Measurements from ENCODE around the gene ATP8B4.

ATP8B4 gene

GRCh38 chr15:50055332-50055731 is 63.7 kb downstream of the ATP8B4 start:
- Histone ChIP-seq H3K36me3 (ENCODE audit: low read depth) (no peaks in the 10 kb centered on the region), H3K4me3 (ENCODE audit: severe bottlenecking) (no peak overlapping the region), H3K27me3 (ENCODE audit: insufficient read depth, poor library complexity, severe bottlenecking) (peaks cover 3% of the 10 kb centered on the region), H3K9me3 (ENCODE audit: severe bottlenecking) (no peaks in the 10 kb centered on the region), H3K4me1 (ENCODE audit: insufficient read depth, poor library complexity, severe bottlenecking) (no peaks in the 10 kb centered on the region), H3K27ac (ENCODE audit: poor library complexity, severe bottlenecking) (no peak overlapping the region)
- no peak for DNase-seq (ENCODE audit: low spot score)
- no peak for TF ChIP-seq CTCF (IDR thresholded peaks at IDR 0.05; ENCODE audit: poor library complexity, severe bottlenecking)
- ATAC-seq (ENCODE audit: low read depth) = no peak

DNA sequence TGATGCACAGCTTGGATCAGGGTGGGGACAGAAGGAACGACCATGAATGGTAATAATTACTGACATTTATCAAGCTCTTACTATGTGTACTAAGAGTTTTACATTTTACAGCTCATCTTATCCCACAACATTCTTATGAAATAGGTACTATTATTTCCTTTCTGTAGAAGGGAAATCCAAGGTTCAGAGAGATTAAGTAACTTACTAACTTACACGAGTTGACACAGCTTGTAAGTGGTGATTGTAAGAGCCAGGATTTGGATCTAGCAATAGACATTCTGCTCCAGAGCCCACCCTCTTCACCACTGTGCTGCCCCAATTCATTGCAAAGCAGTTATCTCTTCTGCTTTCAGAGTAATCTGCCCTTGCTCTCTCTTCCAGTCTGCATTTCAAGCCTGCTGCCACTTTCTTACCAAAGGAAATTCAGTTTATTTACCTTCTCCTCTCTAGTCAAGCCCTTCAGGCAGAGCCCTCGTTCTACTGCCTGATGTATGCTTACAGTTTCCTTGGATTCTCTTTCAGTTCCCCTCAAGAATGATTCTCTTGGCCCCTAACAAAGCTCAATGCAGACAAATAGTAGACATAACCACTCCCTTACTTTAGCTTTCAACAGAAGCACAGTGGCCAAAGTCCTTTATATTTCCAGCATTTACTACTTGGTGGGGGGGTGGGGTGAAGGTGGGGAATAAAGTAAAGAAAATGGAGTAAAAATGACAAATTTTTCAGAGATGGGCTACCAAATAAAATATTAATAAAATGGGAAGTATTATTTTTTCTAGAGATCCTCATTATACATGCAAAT is 65.8 kb downstream of the ATP8B4 start:
- ATAC-seq (ENCODE audit: low read depth) = no peak
- no peak for DNase-seq (ENCODE audit: low spot score)
- TF ChIP-seq CTCF (IDR thresholded peaks at IDR 0.05; ENCODE audit: poor library complexity, severe bottlenecking) = no peak
- Histone ChIP-seq H3K27me3 (ENCODE audit: insufficient read depth, poor library complexity, severe bottlenecking) (peaks cover 3% of the 10 kb centered on the region), H3K27ac (ENCODE audit: poor library complexity, severe bottlenecking) (no peak overlapping the region), H3K36me3 (ENCODE audit: low read depth) (no peaks in the 10 kb centered on the region), H3K4me1 (ENCODE audit: insufficient read depth, poor library complexity, severe bottlenecking) (no peaks in the 10 kb centered on the region), H3K9me3 (ENCODE audit: severe bottlenecking) (no peaks in the 10 kb centered on the region), H3K4me3 (ENCODE audit: severe bottlenecking) (no peak overlapping the region)

GRCh38 chr15:50051811-50052419 is 67.1 kb downstream of the ATP8B4 start:
- Histone ChIP-seq H3K36me3 (ENCODE audit: low read depth) (no peaks in the 10 kb centered on the region), H3K4me3 (ENCODE audit: severe bottlenecking) (no peak overlapping the region), H3K4me1 (ENCODE audit: insufficient read depth, poor library complexity, severe bottlenecking) (no peaks in the 10 kb centered on the region), H3K9me3 (ENCODE audit: severe bottlenecking) (no peaks in the 10 kb centered on the region), H3K27ac (ENCODE audit: poor library complexity, severe bottlenecking) (no peak overlapping the region), H3K27me3 (ENCODE audit: insufficient read depth, poor library complexity, severe bottlenecking) (peaks cover 3% of the 10 kb centered on the region)
- ATAC-seq (ENCODE audit: low read depth) (peak; percentile 82), DNase-seq (ENCODE audit: low spot score) (no peak)
- TF ChIP-seq CTCF (IDR thresholded peaks at IDR 0.05; ENCODE audit: poor library complexity, severe bottlenecking) = peak; percentile 95

- DNase-seq (ENCODE audit: low spot score) = no peak
- Histone ChIP-seq H3K36me3 (ENCODE audit: low read depth) (no peaks in the 10 kb centered on the region), H3K4me3 (ENCODE audit: severe bottlenecking) (no peak overlapping the region), H3K4me1 (ENCODE audit: insufficient read depth, poor library complexity, severe bottlenecking) (no peaks in the 10 kb centered on the region), H3K27ac (ENCODE audit: poor library complexity, severe bottlenecking) (no peak overlapping the region), H3K9me3 (ENCODE audit: severe bottlenecking) (no peaks in the 10 kb centered on the region), H3K27me3 (ENCODE audit: insufficient read depth, poor library complexity, severe bottlenecking) (peaks cover 3% of the 10 kb centered on the region)
- no peak for TF ChIP-seq CTCF (IDR thresholded peaks at IDR 0.05; ENCODE audit: poor library complexity, severe bottlenecking)
- no peak for ATAC-seq (ENCODE audit: low read depth)
Observed at GRCh38 chr15:50050986-50051743, 67.9 kb downstream of the ATP8B4 start.
